Thymus (tissue), 14 donors: ENCODE results near the gene RNF148. TPM values are rescaled to one million over a fixed set of nuclear protein-coding genes. Genes with fewer than 3 reads are reported as not detected.

Experiments
- DNase-seq, 9 donors: peaks; one replicate each; pipeline ENCODE4 v3.0.0-alpha.2; 2013; ENCODE audit warnings: low spot score in 9 of 9, low read depth in 6 of 9, missing footprints in 1 of 9
- H3K27ac ChIP-seq, 2 donors: one replicate each; pipeline ENCODE4 v1.5.1; 2013; ENCODE audit warnings: control low read depth in 1 of 2, low read depth in 1 of 2, low read length in 1 of 2, mild to moderate bottlenecking in 1 of 2, moderate library complexity in 1 of 2
- H3K27me3 ChIP-seq, 2 donors: one replicate each; pipeline ENCODE4 v1.5.1; 2013; ENCODE audit warnings: low read length in 1 of 2; ENCODE audit not compliant: control insufficient read depth in 2 of 2, insufficient read depth in 1 of 2
- H3K36me3 ChIP-seq, 2 donors: one replicate each; pipeline ENCODE4 v1.5.1; 2013; ENCODE audit warnings: low read length in 1 of 2, mild to moderate bottlenecking in 1 of 2, moderate library complexity in 1 of 2; ENCODE audit not compliant: control insufficient read depth in 2 of 2, insufficient read depth in 2 of 2
- H3K4me1 ChIP-seq, 2 donors: one replicate each; pipeline ENCODE4 v1.5.1; 2013; ENCODE audit warnings: low read length in 2 of 2; ENCODE audit not compliant: control insufficient read depth in 2 of 2, insufficient read depth in 2 of 2
- H3K4me3 ChIP-seq, 2 donors: one replicate each; pipeline ENCODE4 v1.5.1; 2013; ENCODE audit warnings: low read length in 2 of 2, control low read depth in 1 of 2, mild to moderate bottlenecking in 1 of 2
- H3K9me3 ChIP-seq, 2 donors: one replicate each; pipeline ENCODE4 v1.5.1; 2013; ENCODE audit warnings: low read length in 1 of 2, mild to moderate bottlenecking in 1 of 2; ENCODE audit not compliant: control insufficient read depth in 2 of 2, insufficient read depth in 1 of 2
- WGBS: extraction: QIAGEN DNeasy Blood & Tissue Kit; methylation state at CpG from one replicate; pipeline ENCODE4 v1.1.7; 2013; 5-methylcytosine and 5-hydroxymethylcytosine counted together
- long read RNA-seq, 10 donors: transcript quantifications; one replicate each; lab custom pipeline, GENCODE V29; 2026
- polyA plus RNA-seq: library from polyadenylated mRNA; stranded (reverse); fragments of 200-250 nt; gene quantifications from one replicate; pipeline ENCODE4 v1.2.3, GENCODE V29; 2013
- total RNA-seq: library from RNA; stranded (reverse); fragments of 120-200 nt; gene quantifications from one replicate; pipeline ENCODE4 v1.2.4, GENCODE V29; 2013
- donor health status: healthy.

RNF148 gene
- total RNA-seq (0.24 TPM), polyA plus RNA-seq (0.11 TPM)
- long read RNA-seq, donor 1, result 0 reads
- long read RNA-seq, donor 2, result 0 reads
- long read RNA-seq, donor 3, result 0 reads
- long read RNA-seq, donor 4, result 0 reads
- long read RNA-seq, donor 5, result 0 reads
- long read RNA-seq, donor 6, result 0 reads
- long read RNA-seq, donor 7, result 0 reads
- long read RNA-seq, donor 8, result 0 reads
- long read RNA-seq, donor 9, result 0 reads
- long read RNA-seq, donor 10, result 0 reads

GRCh38 chr7:122702872-122703510 lies at the start of gene RNF148:
Gene RNF148, minus strand, starts transcription at chr7:122702922. Its CDS starts 172 bp downstream, at chr7:122702750.
- no peak for DNase-seq
- H3K36me3 ChIP-seq, result no peaks in the 10 kb centered on the region
- H3K27ac ChIP-seq, result no peak within 1 kb of the TSS
- H3K4me1 ChIP-seq, result no peaks in the 10 kb centered on the region
- H3K27me3 ChIP-seq, result no peaks in the 10 kb centered on the region
- 88% methylated on average over 1 of the region's 1 CpG for WGBS
- H3K9me3 ChIP-seq, result no peaks in the 10 kb centered on the region
- no peak within 1 kb of the TSS for H3K4me3 ChIP-seq

- H3K27me3 ChIP-seq, result no peaks in the 10 kb centered on the region
- DNase-seq, result no peak
- no peaks in the 10 kb centered on the region for H3K36me3 ChIP-seq
- no peak overlapping the region for H3K4me3 ChIP-seq
- H3K9me3 ChIP-seq, result no peaks in the 10 kb centered on the region
- H3K27ac ChIP-seq, result no peak overlapping the region
- no peaks in the 10 kb centered on the region for H3K4me1 ChIP-seq
- 89% methylated on average over 2 of the region's 2 CpGs for WGBS
Measured at GRCh38 chr7:122750389-122750788, 47.7 kb upstream of the RNF148 start.

GRCh38 chr7:122748195-122748594 lies 45.5 kb upstream of the RNF148 start:
- no peak for DNase-seq
- H3K27me3 ChIP-seq, result no peaks in the 10 kb centered on the region
- no peaks in the 10 kb centered on the region for H3K9me3 ChIP-seq
- H3K4me3 ChIP-seq, result no peak overlapping the region
- WGBS, result 93% methylated on average over 2 of the region's 2 CpGs
- no peaks in the 10 kb centered on the region for H3K4me1 ChIP-seq
- no peak overlapping the region for H3K27ac ChIP-seq
- H3K36me3 ChIP-seq, result no peaks in the 10 kb centered on the region

GRCh38 chr7:122746948-122747347 lies 44.2 kb upstream of the RNF148 start:
- Histone ChIP-seq H3K4me1 (no peaks in the 10 kb centered on the region), H3K27ac (no peak overlapping the region), H3K27me3 (no peaks in the 10 kb centered on the region), H3K4me3 (no peak overlapping the region), H3K36me3 (no peaks in the 10 kb centered on the region), H3K9me3 (no peaks in the 10 kb centered on the region)
- DNase-seq, result no peak
- WGBS, result 56% methylated on average over 2 of the region's 2 CpGs

- Histone ChIP-seq H3K27me3 (no peaks in the 10 kb centered on the region), H3K36me3 (no peaks in the 10 kb centered on the region), H3K4me3 (no peak overlapping the region), H3K9me3 (no peaks in the 10 kb centered on the region), H3K4me1 (no peaks in the 10 kb centered on the region), H3K27ac (no peak overlapping the region)
- no peak for DNase-seq
Measured at GRCh38 chr7:122743211-122743610, 40.5 kb upstream of the RNF148 start.

GRCh38 chr7:122738947-122739346 lies 36.2 kb upstream of the RNF148 start:
- Histone ChIP-seq H3K4me1 (no peaks in the 10 kb centered on the region), H3K9me3 (no peaks in the 10 kb centered on the region), H3K27me3 (no peaks in the 10 kb centered on the region), H3K36me3 (no peaks in the 10 kb centered on the region), H3K27ac (no peak overlapping the region), H3K4me3 (no peak overlapping the region)
- DNase-seq, result no peak
- WGBS, result 70% methylated on average over 2 of the region's 2 CpGs

GRCh38 chr7:122736183-122736582 lies 33.5 kb upstream of the RNF148 start:
- H3K27ac ChIP-seq, result no peak overlapping the region
- H3K9me3 ChIP-seq, result no peaks in the 10 kb centered on the region
- H3K27me3 ChIP-seq, result no peaks in the 10 kb centered on the region
- no peak overlapping the region for H3K4me3 ChIP-seq
- WGBS, result 74% methylated on average over 1 of the region's 1 CpG
- no peaks in the 10 kb centered on the region for H3K4me1 ChIP-seq
- no peaks in the 10 kb centered on the region for H3K36me3 ChIP-seq
- DNase-seq, result no peak

- Histone ChIP-seq H3K4me1 (no peaks in the 10 kb centered on the region), H3K4me3 (no peak overlapping the region), H3K9me3 (no peaks in the 10 kb centered on the region), H3K27me3 (no peaks in the 10 kb centered on the region), H3K27ac (no peak overlapping the region), H3K36me3 (no peaks in the 10 kb centered on the region)
- no peak for DNase-seq
- WGBS, result 81% methylated on average over 1 of the region's 1 CpG
Measured at GRCh38 chr7:122727759-122728158, 25.0 kb upstream of the RNF148 start.

GRCh38 chr7:122727354-122727753 lies 24.6 kb upstream of the RNF148 start:
- DNase-seq, result no peak

More at GRCh38 chr7:122727354-122727753, 24.6 kb upstream of the RNF148 start:
- H3K27me3 ChIP-seq, result no peaks in the 10 kb centered on the region
- H3K27ac ChIP-seq, result no peak overlapping the region
- no peaks in the 10 kb centered on the region for H3K9me3 ChIP-seq
- H3K36me3 ChIP-seq, result no peaks in the 10 kb centered on the region
- no peak overlapping the region for H3K4me3 ChIP-seq
- no peaks in the 10 kb centered on the region for H3K4me1 ChIP-seq
